Erythroblast (primary cell): Measurements from ENCODE around the gene ASXL1.

Source experiments
- GATA1 ChIP-seq: IDR thresholded peaks from 2 replicates; pipeline ENCODE4 v1.6.1; 2011; ENCODE audit warnings: low read depth, mild to moderate bottlenecking, control low read depth, low read length, moderate library complexity
- POLR2A ChIP-seq: IDR thresholded peaks from 2 replicates; pipeline ENCODE4 v1.6.1; 2011; ENCODE audit warnings: mild to moderate bottlenecking, low read length

- TF ChIP-seq POLR2A (no peak), GATA1 (no peak)
Measured at GRCh38 chr20:32391003-32391402, 32.9 kb downstream of the ASXL1 start.
